LHCN-M2 (cell line): ENCODE measurements around the gene WNT3A. TPM values are rescaled to one million over a fixed set of nuclear protein-coding genes. Genes with fewer than 3 reads are reported as not detected.
"Not testable (repeated sequence)": the region's sequence is repeated elsewhere in the genome, so short reads cannot be mapped to it uniquely, and the experiment has no call there.

Experiments used
- DNase-seq: peaks from one replicate; pipeline ENCODE4 v3.0.0-alpha.2; 2012; ENCODE audit warnings: low read depth
- polyA plus RNA-seq: library from polyadenylated mRNA; unstranded; fragments of >200 nt; gene quantifications from one replicate; pipeline ENCODE4 v1.2.1, GENCODE V29; 2012; ENCODE audit warnings: missing spikeins
- total RNA-seq: library from RNA; depleted of rRNA; stranded (reverse); fragments of >200 nt; gene quantifications from 2 replicates; pipeline ENCODE4 v1.2.3, GENCODE V29; 2014; rRNA removed

The WNT3A gene
- not detected in 2 replicates for total RNA-seq
- not detected for polyA plus RNA-seq

DNA sequence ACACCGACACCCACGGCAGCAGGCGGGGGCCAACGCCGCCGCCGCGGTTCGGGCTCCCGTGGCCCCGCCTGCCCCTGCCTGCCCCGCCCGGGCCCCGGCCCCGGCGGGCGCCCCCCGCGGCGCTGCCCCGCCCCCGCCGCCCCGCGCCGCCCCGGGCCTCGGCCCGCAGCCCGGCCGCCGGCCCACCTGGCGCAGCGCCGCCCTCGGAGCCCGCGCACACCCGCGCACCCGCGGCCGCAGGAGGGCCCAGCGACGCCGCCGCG is at the start of gene WNT3A:
Gene WNT3A (plus strand): TSS at position 213 of the 263 bp plus-strand sequence. CDS start 131 bp downstream, outside the sequence.
- DNase-seq, result no peak

GRCh38 chr1:227958617-227959324 is 48.0 kb upstream of the WNT3A start:
- no peak for DNase-seq

GRCh38 chr1:227959325-227959860 is 47.4 kb upstream of the WNT3A start:
- DNase-seq, result no peak

DNA sequence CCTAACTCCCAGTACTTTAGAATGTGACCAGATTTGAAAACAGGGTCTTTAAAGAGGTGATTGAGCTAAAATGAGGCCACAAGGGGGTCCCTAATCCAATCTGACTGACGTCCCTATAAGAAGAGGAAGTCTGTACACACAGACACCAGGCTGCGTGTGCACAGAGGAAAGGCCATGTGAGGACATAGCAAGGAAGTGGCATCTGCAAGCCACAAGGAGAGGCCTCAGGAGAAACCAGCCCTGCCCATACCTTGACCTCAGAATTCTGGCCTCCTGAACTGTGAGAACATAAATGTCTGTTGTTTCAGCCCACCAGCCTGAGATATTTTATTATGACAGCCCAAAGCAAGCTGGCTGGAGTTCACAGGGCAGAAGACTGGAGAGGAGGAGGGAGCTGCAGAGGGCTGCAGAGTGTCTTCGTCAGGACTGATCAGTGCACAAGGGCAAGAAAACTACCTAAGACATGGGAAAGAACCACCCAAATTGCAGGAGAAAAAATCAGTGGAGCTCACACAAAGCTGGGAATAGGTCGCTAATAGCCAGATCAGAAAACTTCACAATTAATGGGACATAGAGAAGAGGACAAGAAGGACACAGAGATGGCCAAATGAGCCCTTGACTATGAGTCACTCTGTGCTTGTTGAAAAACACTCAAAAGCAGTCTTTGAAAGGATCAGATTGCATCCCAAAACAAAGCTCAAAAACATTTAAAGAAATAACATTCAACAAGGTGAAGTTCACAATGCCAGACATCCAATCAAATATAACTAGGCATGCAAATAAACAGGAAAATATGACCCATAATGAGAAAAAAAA is 44.9 kb upstream of the WNT3A start:
- DNase-seq, result no peak

GRCh38 chr1:227966733-227967132 is 40.1 kb upstream of the WNT3A start:
- peak; percentile 88 for DNase-seq

- DNase-seq, result not testable (repeated sequence)
These were observed 39.0 kb upstream of the WNT3A start for GRCh38 chr1:227967815-227968214.

- DNase-seq, result not testable (repeated sequence)
These were observed 36.5 kb upstream of the WNT3A start for GRCh38 chr1:227970076-227970995.

DNA sequence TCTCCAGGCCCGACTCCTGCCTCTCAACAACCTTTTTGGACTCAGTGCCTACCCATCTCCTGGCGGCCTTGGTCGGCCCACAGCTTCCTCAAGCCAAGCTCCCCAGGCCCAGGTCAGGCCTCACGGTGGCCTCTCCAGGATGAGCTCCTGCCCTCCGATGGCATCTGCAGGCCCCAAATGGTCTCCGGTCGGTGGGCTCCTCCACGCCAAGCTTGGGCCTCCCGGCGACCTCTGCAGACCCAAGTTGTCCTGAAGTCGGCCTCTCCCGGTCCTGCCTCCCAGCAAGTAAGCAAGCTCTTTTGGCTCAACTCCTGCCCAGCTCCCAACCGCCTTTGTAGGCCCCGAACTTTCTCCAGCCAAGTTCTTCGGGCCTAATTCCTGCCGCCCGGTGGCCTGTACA is 35.6 kb upstream of the WNT3A start:
- DNase-seq, result not testable (repeated sequence)

DNA sequence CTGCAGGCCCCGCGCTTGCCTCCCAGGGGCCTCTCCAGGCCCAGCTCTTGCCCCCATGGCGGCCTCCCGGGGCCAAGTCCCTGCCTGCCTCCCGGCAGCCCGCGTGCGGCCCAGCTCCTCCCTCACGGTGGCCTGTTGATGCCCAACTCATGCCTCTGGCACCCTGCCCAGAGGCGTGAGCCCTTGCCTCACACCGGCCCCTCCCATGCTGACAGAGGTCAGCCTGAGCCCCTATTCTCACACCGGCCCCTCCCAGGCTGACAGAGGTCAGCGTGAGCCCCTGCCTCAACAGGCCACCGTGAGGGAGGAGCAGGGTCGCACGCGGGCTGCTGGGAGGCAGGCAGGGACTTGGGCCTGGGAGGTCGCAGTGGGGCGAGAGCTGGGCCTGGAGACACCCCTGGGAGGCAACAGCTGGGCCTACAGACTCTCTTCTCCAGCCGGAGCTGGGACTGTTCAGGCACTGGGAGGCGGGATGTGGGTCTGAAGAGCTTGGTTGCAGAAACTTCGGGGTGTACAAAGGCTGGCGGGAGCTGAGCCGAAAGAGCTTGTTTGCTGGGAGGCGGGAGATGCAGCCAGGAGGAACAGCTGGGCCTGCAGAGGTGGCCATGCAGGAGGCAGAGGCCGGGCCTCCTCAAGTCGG is 35.0 kb upstream of the WNT3A start:
- not testable (repeated sequence) for DNase-seq

DNA sequence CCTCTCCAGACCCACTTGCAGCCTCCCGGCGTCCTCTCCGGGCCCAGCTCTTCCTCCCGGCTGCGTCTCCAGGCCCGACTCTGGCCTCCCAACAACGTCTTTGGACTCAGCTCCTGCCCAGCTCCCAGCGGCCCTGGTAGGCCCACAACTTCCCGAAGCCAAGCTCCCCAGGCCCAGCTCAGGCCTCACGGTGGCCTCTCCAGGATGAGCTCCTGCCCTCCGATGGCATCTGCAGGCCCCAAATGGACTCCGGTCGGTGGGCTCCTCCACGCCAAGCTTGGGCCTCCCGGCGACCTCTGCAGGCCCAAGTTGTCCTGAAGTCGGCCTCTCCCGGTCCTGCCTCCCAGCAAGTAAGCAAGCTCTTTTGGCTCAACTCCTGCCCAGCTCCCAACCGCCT is 34.5 kb upstream of the WNT3A start:
- not testable (repeated sequence) for DNase-seq

DNA sequence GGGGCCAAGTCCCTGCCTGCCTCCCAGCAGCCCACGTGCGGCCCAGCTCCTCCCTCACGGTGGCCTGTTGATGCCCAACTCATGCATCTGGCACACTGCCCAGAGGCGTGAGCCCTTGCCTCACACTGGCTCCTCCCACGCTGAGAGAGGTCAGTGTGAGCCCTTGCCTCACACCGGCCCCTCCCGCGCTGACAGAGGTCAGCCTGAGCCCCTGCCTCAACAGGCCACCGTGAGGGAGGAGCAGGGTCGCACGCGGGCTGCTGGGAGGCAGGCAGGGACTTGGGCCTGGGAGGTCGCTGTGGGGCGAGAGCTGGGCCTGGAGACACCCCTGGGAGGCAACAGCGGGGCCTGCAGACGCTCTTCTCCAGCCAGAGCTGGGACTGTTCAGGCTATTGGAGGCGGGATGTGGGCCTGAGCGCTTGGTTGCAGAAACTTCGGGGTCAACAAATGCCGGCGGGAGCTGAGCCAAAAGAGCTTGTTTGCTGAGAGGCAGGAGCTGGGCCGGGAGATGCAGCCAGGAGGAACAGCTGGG is 33.9 kb upstream of the WNT3A start:
- not testable (repeated sequence) for DNase-seq

DNA sequence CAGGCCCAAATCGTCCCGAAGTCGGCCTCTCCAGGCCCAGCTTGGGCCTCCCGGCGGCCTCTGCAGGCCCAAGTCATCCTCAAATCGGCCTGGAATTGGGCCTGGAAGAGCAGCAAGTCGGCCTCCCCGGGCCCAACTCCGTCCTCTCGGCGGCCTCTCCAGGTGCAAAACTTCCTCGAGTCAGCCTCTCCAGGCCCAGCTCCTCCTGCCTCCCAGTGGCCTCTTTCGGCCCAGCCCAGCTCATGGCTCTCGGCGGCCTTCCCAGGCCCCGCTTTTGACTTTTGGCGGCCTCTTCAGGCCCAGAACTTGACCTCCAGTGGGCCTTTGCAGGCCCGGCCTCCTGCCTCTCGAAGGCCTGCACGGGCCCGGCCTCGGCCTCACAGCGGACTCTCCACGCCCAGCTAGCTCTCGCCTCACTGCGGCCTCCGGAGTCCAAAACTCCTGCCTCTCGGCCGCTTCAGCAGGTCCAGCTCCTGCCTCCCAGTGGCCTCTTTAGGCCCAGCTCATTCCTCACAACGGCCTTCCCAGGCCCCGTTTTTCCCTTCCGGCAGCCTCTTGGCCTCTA is 33.0 kb upstream of the WNT3A start:
- DNase-seq, result not testable (repeated sequence)

- not testable (repeated sequence) for DNase-seq
These were observed 31.1 kb upstream of the WNT3A start for GRCh38 chr1:227975583-227976283.

DNA sequence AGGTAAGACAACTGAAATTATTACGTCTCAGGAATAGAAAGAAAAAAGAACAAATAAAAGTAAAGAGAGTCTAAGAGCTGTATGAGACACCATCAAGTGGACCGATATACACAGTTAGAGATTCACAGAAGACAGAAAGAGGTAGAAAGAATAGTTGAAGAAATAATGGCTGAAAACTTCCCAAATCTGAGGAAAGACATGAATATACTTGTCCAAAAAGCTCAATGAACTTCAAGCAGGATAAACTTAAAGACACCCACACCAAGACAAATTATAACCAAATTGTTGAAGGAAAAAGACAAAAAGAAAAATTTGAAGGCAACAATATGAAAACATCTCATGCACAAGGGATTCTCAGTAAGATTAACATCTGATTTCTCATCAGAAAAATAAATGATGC is 19.6 kb upstream of the WNT3A start:
- DNase-seq, result no peak

DNA sequence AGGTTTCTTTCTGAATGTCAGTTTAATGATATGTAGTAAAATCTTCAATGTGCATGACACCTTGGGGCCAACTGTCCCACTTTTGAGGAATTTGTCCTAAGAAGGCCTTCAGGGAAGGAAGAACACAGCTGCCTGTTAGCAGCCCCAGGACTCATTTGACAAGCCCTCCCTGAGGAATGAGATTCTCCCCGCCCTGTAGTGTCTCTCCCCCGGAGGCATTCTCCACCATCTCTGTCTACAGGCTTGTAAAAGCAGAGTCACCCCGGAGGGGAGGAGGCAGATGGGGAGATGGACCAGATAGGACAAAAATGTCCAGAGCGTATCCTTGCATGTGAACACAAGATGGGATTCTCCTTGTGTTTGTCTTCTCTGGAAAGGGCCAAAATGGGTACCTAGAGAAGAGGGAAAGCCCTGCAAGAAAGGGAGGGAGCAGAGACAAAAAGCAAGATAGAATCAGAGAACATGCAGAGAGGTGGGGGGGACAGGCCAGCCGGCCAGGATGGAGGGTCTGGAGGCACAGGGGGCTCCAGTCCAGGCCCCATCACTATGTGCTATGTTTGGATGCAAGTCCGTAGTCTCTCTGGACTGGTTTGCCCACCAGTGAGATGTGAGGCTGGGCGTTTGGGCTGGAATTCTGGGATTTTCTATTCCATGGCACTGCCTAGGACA is 12.0 kb upstream of the WNT3A start:
- DNase-seq, result no peak

DNA sequence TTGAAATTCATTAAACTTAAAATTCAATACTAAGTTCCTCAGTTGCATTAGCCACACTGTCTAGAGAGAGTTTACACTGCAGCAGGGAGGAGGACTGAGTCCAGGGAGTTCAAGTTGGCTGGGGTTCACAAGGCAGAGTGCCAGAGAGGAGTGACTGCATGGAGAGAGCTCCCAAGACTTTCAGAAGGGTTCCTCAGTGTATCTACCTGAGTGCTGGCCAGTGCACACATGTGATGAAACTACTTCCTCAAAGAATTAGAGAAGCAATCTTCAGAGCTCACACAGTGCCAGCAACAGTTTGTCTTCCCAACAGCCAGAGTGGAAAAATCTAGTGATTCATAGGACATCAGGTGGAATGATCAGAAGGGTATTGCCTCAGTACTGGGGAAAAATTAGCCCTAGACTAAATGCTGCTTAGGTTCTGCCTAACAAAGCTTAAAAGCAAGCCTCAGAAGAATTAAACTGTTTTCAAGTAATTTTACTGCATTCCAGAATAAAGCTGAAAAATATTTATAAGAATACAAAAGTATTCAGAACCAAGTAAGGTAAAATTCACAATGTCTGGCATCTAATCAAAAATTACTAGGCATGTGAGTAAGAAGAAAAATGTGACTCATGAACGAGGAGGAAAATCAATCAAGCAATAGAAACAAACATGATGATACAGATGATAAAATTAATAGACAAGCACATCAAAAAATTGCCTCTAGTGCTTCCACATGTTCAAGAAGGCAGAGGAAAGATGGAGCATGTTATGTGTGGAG is 10.4 kb upstream of the WNT3A start:
- no peak for DNase-seq

GRCh38 chr1:227998374-227999055 is 8.3 kb upstream of the WNT3A start:
- DNase-seq, result no peak
